Medulla oblongata (tissue), 1 donor: ENCODE results near the gene GARNL3.

Experiments
- DNase-seq: peaks from one replicate; pipeline ENCODE4 v3.0.0-alpha.2; 2015; ENCODE audit errors: extremely low spot score

Gene GARNL3

DNA sequence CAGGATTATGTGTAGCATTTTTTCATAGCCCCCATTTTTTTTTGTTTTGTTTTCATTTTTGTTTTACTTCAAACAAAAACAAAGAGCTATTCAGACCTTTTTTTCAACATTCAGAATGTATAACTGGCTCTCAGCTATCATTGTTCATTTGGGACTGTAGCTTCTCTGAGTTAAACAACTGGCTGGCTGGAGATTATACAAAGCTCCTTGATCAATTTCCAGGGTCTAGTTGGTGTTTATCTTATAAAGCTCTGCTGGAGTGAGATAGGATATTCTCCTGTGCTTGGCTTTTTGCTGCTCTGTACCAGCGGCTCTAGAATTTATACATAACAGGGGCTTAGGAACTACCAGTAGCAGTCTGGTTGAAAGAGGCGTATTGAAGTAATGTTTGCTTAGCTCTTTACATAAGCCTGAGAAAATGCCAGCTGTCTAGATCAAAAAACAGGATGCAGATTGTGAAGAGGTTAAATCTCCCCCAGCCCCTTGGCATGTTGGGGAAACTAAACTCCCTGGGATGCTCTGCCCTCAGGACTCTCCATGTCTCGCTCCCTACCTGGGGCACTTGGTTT is 15.2 kb downstream of the GARNL3 start:
- no peak for DNase-seq

GRCh38 chr9:127280880-127281660 is 16.5 kb downstream of the GARNL3 start:
- no peak for DNase-seq

GRCh38 chr9:127281891-127282290 is 17.3 kb downstream of the GARNL3 start:
- no peak for DNase-seq

DNA sequence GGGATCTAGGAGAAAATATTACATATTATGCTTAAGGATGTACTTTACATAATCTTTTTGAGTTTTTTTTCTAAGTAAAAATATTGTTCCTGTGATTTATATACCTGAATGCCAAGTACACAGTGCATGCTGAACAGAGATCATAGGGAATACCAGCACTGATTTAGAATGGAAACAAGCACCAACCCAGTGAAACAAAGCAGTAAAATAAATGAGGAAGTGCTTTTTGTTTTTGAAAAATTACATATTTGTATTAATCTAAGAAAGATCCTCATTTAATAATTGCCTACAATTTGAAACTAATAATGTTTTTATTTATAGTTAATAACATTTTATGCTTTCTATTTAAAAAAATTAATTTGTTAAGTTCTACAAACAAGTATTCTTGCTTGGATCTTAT is 18.0 kb downstream of the GARNL3 start:
- DNase-seq: no peak

DNA sequence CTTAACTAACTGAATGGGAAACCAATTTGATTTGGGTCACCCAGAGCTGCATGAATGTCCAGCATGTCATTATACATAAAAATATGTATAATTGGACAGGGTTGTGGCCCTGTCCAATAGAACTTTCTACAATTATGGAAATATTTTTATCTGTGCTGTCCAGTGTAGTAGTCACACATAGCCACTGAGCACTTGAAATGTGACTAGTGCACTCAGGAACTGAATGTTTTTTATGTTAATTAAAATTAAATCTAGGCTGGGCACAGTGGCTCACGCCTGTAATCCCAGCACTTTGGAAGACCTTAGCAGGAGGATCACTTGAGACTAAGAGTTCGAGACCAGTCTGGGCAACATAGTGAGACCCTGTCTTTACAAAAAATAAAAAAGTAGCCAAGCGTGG is 18.6 kb downstream of the GARNL3 start:
- no peak for DNase-seq

- DNase-seq: peak; percentile 77
Measured at GRCh38 chr9:127283917-127284497, 19.4 kb downstream of the GARNL3 start.

GRCh38 chr9:127285965-127286364 is 21.4 kb downstream of the GARNL3 start:
- no peak for DNase-seq

GRCh38 chr9:127290561-127291065 is 26.0 kb downstream of the GARNL3 start:
- no peak for DNase-seq

DNA sequence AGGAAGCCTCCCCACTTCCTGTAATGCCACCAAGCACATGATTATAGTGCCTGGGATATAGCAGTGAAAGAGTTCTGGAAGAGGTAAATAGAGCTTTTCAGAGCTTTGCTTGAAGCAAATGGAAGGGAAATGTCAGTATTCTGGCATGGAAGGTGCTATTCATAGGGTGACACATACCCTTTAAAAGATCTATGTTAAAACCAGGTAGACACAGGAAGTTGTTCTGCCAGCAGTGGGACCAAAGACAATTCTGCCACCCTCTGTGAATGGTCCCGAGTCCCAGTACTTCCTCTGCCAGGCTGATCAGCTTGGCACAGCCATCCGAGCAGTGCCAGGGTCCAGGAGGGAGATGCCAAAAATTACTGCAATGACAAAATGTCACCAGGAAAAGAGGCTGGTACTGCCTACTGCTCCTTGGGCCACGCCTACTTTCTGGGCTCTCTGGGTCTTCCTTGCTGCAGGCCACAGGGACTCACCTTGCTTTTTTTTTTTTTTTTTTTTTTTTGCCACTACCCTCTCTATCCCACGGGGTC is 26.7 kb downstream of the GARNL3 start:
- DNase-seq: no peak

GRCh38 chr9:127292415-127292814 is 27.8 kb downstream of the GARNL3 start:
- no peak for DNase-seq

- no peak for DNase-seq
Measured at GRCh38 chr9:127293328-127293727, 28.8 kb downstream of the GARNL3 start.

DNA sequence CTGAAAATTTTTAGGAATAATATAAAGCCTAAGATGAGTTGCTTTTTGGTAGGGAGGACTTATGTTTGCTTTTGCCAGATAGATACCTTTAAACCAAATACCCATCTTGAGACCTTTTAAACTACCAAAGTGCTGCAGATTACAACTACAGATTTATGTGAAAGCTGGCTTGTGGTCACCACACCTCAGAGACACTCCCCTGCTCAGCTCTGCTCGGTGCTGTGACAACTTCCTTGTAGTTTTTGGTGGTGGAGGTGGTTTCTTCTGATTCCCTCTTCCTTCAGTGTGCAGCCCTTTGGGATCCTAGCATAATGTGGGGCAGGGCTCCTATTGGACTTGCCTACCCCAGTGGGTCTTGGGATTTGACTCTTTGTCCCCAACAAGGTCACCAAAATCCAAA is 29.2 kb downstream of the GARNL3 start:
- no peak for DNase-seq

- DNase-seq: no peak
Measured at GRCh38 chr9:127295005-127295404, 30.4 kb downstream of the GARNL3 start.

- no peak for DNase-seq
Measured at GRCh38 chr9:127300886-127301447, 36.4 kb downstream of the GARNL3 start.

GRCh38 chr9:127303830-127304229 is 39.3 kb downstream of the GARNL3 start:
- DNase-seq: no peak

DNA sequence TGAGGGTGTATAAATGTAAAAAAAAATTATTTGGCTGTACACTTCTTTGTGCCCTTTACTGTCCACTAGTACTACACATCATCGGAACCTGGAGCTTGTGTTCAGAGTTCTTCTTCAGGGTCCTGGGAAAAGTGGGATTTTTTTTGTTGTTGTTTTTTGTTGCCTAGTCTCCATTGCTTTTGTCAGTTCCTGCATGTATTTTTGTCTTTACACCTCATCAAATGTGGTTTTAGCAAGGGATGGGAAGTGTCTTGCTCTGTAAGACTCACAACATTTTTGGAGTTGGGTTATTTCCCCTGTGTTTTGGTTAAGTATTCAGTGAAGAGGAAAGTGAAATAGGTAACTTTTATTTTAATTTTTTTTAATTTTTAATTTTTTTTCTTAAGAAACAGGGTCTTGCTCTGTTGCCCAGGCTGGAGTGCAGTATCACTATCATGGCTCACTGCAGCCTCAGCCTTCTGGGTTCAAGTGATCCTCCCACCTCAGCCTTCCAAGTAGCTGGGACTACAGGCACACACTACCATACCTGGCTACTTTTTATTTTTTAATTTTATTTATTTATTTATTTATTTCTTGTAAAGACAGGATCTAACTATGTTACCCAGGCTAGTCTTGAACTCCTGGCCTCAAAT is 40.7 kb downstream of the GARNL3 start:
- no peak for DNase-seq

DNA sequence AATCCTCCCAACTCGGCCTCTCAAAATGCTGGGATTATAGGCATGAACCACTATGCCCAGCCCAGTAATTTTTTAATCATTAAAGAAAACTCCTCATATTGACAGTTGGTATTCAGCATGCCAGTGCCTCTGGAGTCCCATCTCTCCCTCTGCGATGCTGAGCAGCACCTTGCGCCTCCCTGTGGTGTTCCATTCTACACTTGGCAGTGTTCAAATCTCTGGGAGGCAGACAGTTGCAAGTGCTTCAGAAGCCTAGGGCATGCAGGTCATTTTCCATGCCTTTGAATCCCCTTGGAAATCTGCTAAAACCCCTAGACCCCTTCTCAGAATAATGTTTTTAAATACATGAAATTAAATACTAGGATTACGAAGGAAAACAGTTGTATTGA is 41.3 kb downstream of the GARNL3 start:
- no peak for DNase-seq

DNA sequence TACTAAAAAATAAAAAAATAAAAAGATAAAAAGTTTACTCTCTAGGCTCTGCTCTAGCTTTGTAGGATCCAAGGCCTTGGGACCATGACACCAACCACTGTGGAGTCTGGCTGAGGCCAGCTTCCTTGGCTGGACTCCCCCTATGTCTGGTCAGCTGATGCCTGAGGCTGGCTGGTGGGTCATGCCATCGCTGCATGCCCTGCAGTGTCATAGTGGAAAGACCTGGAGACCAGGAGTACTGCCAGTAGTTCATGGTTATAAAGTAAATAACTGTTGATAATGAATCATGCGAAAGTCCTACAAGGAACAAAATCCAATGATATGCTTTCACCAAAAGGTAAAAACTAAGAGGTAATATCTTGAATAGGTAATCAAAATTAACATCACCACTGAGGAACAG is 43.2 kb downstream of the GARNL3 start:
- DNase-seq: peak; percentile 64

GRCh38 chr9:127308652-127309434 is 44.3 kb downstream of the GARNL3 start:
- peak; percentile 64 for DNase-seq

DNA sequence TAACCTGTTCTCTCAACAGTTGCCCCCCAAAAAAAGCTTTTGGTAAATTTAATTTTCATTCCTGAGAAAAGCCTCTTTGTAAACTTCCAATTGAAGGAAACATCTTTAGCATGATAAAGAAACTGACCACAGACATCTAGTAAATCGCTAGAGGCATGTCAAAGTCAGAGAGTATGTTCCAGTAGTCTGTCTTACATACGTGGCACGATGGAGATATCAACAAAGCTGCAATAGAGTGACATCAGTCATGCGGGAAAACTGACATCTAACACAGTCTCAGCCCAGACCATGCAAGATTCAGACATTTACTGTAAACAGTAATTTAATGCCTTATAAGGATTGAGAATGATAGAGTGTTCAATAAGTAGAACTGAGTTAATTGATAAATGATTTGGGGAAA is 45.1 kb downstream of the GARNL3 start:
- no peak for DNase-seq

GRCh38 chr9:127311239-127311741 is 46.7 kb downstream of the GARNL3 start:
- DNase-seq: no peak
